CD14-positive monocyte (primary cell): Measurements from ENCODE around the gene ARHGAP12. TPM values are rescaled to one million over a fixed set of nuclear protein-coding genes. Genes with fewer than 3 reads are reported as not detected.

Source experiments
- DNase-seq, 3 donors: peaks; one replicate each; pipeline ENCODE4 v3.0.0-alpha.2; 2011 to 2022
- H2AFZ ChIP-seq: 2 replicates; pipeline ENCODE4 v1.6.0; 2012; ENCODE audit warnings: mild to moderate bottlenecking, low read depth, low read length, inconsistent platforms; ENCODE audit not compliant: insufficient read depth, poor library complexity, severe bottlenecking
- H3K27ac ChIP-seq, 2 donors: 1 replicate in 1 of 2; 2 replicates in 1 of 2; pipeline ENCODE4 v1.5.1; 2012 to 2013; ENCODE audit warnings: low read length in 2 of 2, control low read depth in 1 of 2, inconsistent platforms in 1 of 2, low read depth in 1 of 2, mild to moderate bottlenecking in 1 of 2
- H3K27me3 ChIP-seq, 2 donors: one replicate each; pipeline versions ENCODE4 v1.6.0 to v1.6.1; 2011 to 2013; ENCODE audit warnings: low read length in 2 of 2; ENCODE audit not compliant: control insufficient read depth in 2 of 2, insufficient read depth in 2 of 2
- H3K36me3 ChIP-seq, 2 donors: replicated peaks in 1 of 2; 1 replicate in 1 of 2; 2 replicates in 1 of 2; pipeline versions ENCODE4 v1.5.1 to v1.6.1; 2012 to 2013; ENCODE audit warnings: low read length in 2 of 2, control low read depth in 1 of 2, inconsistent platforms in 1 of 2, mild to moderate bottlenecking in 1 of 2; ENCODE audit not compliant: insufficient read depth in 2 of 2, control insufficient read depth in 1 of 2
- H3K4me1 ChIP-seq, 2 donors: 1 replicate in 1 of 2; 2 replicates in 1 of 2; pipeline versions ENCODE4 v1.5.1 to v1.6.1; 2012 to 2013; ENCODE audit warnings: low read length in 2 of 2, control low read depth in 1 of 2, inconsistent platforms in 1 of 2, mild to moderate bottlenecking in 1 of 2, moderate library complexity in 1 of 2; ENCODE audit not compliant: insufficient read depth in 2 of 2, control insufficient read depth in 1 of 2
- H3K4me2 ChIP-seq: replicated peaks from 2 replicates; pipeline ENCODE3; 2012; ENCODE audit warnings: low read length, moderate library complexity, mild to moderate bottlenecking; ENCODE audit not compliant: poor library complexity, severe bottlenecking; ENCODE audit errors: extremely low read depth
- H3K4me3 ChIP-seq, 3 experiments: fragments of 200-600 bp in 1 of 3; sonication (generic) in 1 of 3; replicated peaks in 1 of 3; 1 replicate in 2 of 3; 2 replicates in 1 of 3; pipeline ENCODE4 v1.5.1; 2011 to 2013; ENCODE audit warnings: low read length in 3 of 3, mild to moderate bottlenecking in 3 of 3, control low read depth in 2 of 3, low read depth in 2 of 3, inconsistent platforms in 1 of 3, moderate library complexity in 1 of 3
- H3K79me2 ChIP-seq: 2 replicates; pipeline ENCODE4 v1.6.0; 2012; ENCODE audit warnings: mild to moderate bottlenecking, control low read depth, inconsistent platforms, low read length, moderate library complexity; ENCODE audit not compliant: insufficient read depth
- H3K9ac ChIP-seq: 2 replicates; pipeline ENCODE4 v1.6.0; 2017; ENCODE audit warnings: low read length, mild to moderate bottlenecking; ENCODE audit not compliant: insufficient read depth, poor library complexity, severe bottlenecking
- H3K9me3 ChIP-seq, 2 donors: replicated peaks in 1 of 2; 1 replicate in 1 of 2; 2 replicates in 1 of 2; pipeline versions ENCODE4 v1.5.1 to v1.6.1; 2012 to 2013; ENCODE audit warnings: low read length in 2 of 2, control low read depth in 1 of 2; ENCODE audit not compliant: control insufficient read depth in 1 of 2, insufficient read depth in 1 of 2
- H4K20me1 ChIP-seq: 2 replicates; pipeline ENCODE4 v1.6.0; 2012; ENCODE audit warnings: mild to moderate bottlenecking, low read length, control low read depth, moderate library complexity; ENCODE audit not compliant: insufficient read depth
- H3K27ac Mint-ChIP-seq, 7 donors: one replicate each; pipeline ENCODE4 v1.8.0; 2020; ENCODE audit warnings: mild to moderate bottlenecking in 7 of 7, mixed read lengths in 7 of 7, moderate library complexity in 6 of 7, inconsistent platforms in 2 of 7
- H3K27me3 Mint-ChIP-seq, 3 donors: one replicate each; pipeline ENCODE4 v1.8.0; 2021 to 2022; ENCODE audit warnings: low read depth in 3 of 3, mild to moderate bottlenecking in 3 of 3, mixed read lengths in 3 of 3, moderate library complexity in 3 of 3, inconsistent platforms in 1 of 3
- H3K36me3 Mint-ChIP-seq, 2 donors: one replicate each; pipeline ENCODE4 v1.8.0; 2020; ENCODE audit warnings: mixed read lengths in 2 of 2, inconsistent platforms in 1 of 2, mild to moderate bottlenecking in 1 of 2
- H3K4me1 Mint-ChIP-seq: one replicate; pipeline ENCODE4 v1.8.0; 2020; ENCODE audit warnings: mild to moderate bottlenecking, mixed read lengths
- H3K4me3 Mint-ChIP-seq, 2 donors: one replicate each; pipeline ENCODE4 v1.8.0; 2020; ENCODE audit warnings: mild to moderate bottlenecking in 2 of 2, mixed read lengths in 2 of 2, moderate library complexity in 1 of 2
- H3K9me3 Mint-ChIP-seq, 7 donors: one replicate each; pipeline ENCODE4 v1.8.0; 2020 to 2022; ENCODE audit warnings: mixed read lengths in 7 of 7, mild to moderate bottlenecking in 6 of 7, moderate library complexity in 6 of 7, inconsistent platforms in 2 of 7
- CTCF ChIP-seq: fragments of 200-600 bp; IDR thresholded peaks from one replicate; pipeline ENCODE4 v1.8.0; 2022; ENCODE audit warnings: antibody characterized with exemption, mild to moderate bottlenecking
- WGBS: methylation state at CpG from one replicate; pipeline ENCODE4 v1.1.5; 2013; ENCODE audit warnings: missing lambda C conversion rate; ENCODE audit not compliant: insufficient coverage; 5-methylcytosine and 5-hydroxymethylcytosine counted together
- intact Hi-C, 2 donors: fragments of 100-400 bp; cut with micrococcal nuclease; formaldehyde crosslinking; loops; one replicate each; pipeline versions ENCODE4 v1.15.0 to v1.15.1; 2023
- polyA plus RNA-seq, 3 donors: library from polyadenylated mRNA; depleted of rRNA in 1 of 3; unstranded in 2 of 3; stranded (reverse) in 1 of 3; fragments of 300-500 nt in 2 of 3; fragments of >200 nt in 1 of 3; fragmentation: Illumina TruSeq in 2 of 3; gene quantifications; 1 replicate in 2 of 3; 2 replicates in 1 of 3; pipeline ENCODE4 v1.2.3, GENCODE V29; 2012 to 2021

ARHGAP12 gene
- polyA plus RNA-seq, 3 donors = 3.2 to 15.5 (median 4.7) TPM

- Histone ChIP-seq H3K27me3 (no peaks in the 10 kb centered on the region), H3K36me3 (no peaks in the 10 kb centered on the region), H3K9ac (no peak overlapping the region), H2AFZ (no peak overlapping the region), H4K20me1 (no peaks in the 10 kb centered on the region), H3K9me3 (peaks cover 0 to 10% of the 10 kb centered on the region in 2 donors), H3K27ac (no peak overlapping the region), H3K4me2 (no peak overlapping the region), H3K4me3 (no peak overlapping the region), H3K79me2 (no peaks in the 10 kb centered on the region), H3K4me1 (no peaks in the 10 kb centered on the region)
- Mint-ChIP-seq H3K4me3 (no peak overlapping the region), H3K9me3 (peaks cover 3 to 17% (median 10%) of the 10 kb centered on the region in 7 donors), H3K36me3 (no peaks in the 10 kb centered on the region), H3K4me1 (no peaks in the 10 kb centered on the region), H3K27me3 (peaks cover 0 to 3% (median 2%) of the 10 kb centered on the region in 3 donors), H3K27ac (no peak overlapping the region)
- DNase-seq = no peak
- WGBS = no CpG with 5 or more reads among the region's 5 CpGs
- intact Hi-C loops = loop anchor here in 1 of 2 donors (10.0 kb wide), 1 partner anchor 991 kb away; no protein-coding TSS in a partner anchor
- TF ChIP-seq CTCF = no peak
Observed at GRCh38 chr10:31776159-31776558, 152.5 kb downstream of the ARHGAP12 start.

- intact Hi-C loops = loop anchor here in 1 of 2 donors (10.0 kb wide), 1 partner anchor 990 kb away; no protein-coding TSS in a partner anchor
- Histone ChIP-seq H3K27ac (no peak overlapping the region), H3K4me2 (no peak overlapping the region), H3K9me3 (peaks cover 0 to 10% of the 10 kb centered on the region in 2 donors), H3K27me3 (no peaks in the 10 kb centered on the region), H3K4me3 (no peak overlapping the region), H3K36me3 (no peaks in the 10 kb centered on the region), H3K4me1 (no peaks in the 10 kb centered on the region), H4K20me1 (no peaks in the 10 kb centered on the region), H2AFZ (no peak overlapping the region), H3K9ac (no peak overlapping the region), H3K79me2 (no peaks in the 10 kb centered on the region)
- TF ChIP-seq CTCF = no peak
- DNase-seq = no peak
- no peak overlapping the region for H3K27ac Mint-ChIP-seq
- H3K4me3 Mint-ChIP-seq = no peak overlapping the region
- no peaks in the 10 kb centered on the region for H3K4me1 Mint-ChIP-seq
- H3K9me3 Mint-ChIP-seq = peaks cover 3 to 17% (median 10%) of the 10 kb centered on the region in 7 donors
- WGBS = 98% methylated on average over 5 of the region's 12 CpGs
- H3K36me3 Mint-ChIP-seq = no peaks in the 10 kb centered on the region
- H3K27me3 Mint-ChIP-seq = peaks cover 0 to 2% (median 1%) of the 10 kb centered on the region in 3 donors
Observed at GRCh38 chr10:31774928-31775650, 153.5 kb downstream of the ARHGAP12 start.
